Mucosa of descending colon (tissue), 3 donors: ENCODE data around the gene NDRG4. TPM values are rescaled to one million over a fixed set of nuclear protein-coding genes. Genes with fewer than 3 reads are reported as not detected.

Experiments
- ATAC-seq: fragments of 200-7000 bp; cut with Tn5 transposase; one replicate; pipeline ENCODE4 v1.9.1; 2020; ENCODE audit warnings: mild to moderate bottlenecking, moderate library complexity
- DNase-seq, 3 donors: peaks; one replicate each; pipeline ENCODE4 v3.0.0-alpha.2; 2020
- H3K36me3 ChIP-seq: fragments of 200-600 bp; one replicate; pipeline ENCODE4 v1.8.0; 2021; ENCODE audit warnings: low read depth, mild to moderate bottlenecking
- H3K4me1 ChIP-seq: fragments of 200-600 bp; one replicate; pipeline ENCODE4 v1.8.0; 2021; ENCODE audit warnings: low read depth, mild to moderate bottlenecking
- H3K4me3 ChIP-seq: fragments of 200-600 bp; one replicate; pipeline ENCODE4 v1.8.0; 2021; ENCODE audit warnings: mild to moderate bottlenecking
- H3K9me3 ChIP-seq: fragments of 200-600 bp; one replicate; pipeline ENCODE4 v1.8.0; 2021; ENCODE audit warnings: mild to moderate bottlenecking
- intact Hi-C, 2 donors: fragments of 100-400 bp; cut with DNase I in 1 of 2; cut with micrococcal nuclease in 1 of 2; formaldehyde crosslinking; loops; one replicate each; pipeline versions ENCODE4 v1.11.0 to v1.11.1; 2022; cut with DNase I, micrococcal nuclease
- total RNA-seq, 3 donors: library from RNA; stranded (reverse); fragmentation: NEBNext Ultra II Directional in 2 of 3; extraction: Animal tissue kit (Norgen Biotek cat#: 25700) in 2 of 3; gene quantifications; one replicate each; pipeline versions ENCODE4 v1.2.1 to v1.2.4, GENCODE V29; 2021 to 2023
- TF ChIP-seq, protein P1 (sequence below): fragments of 200-600 bp; IDR thresholded peaks from one replicate; pipeline ENCODE4 v1.8.0; 2022; ENCODE audit warnings: antibody characterized with exemption, mild to moderate bottlenecking
- donor health status: DM: no; HTN: no; CAD: no; lungs with moderate emphysema.
- donor health status: DM: no; HTN: no; CAD: no.
- donor health status: DM: no; HTN: yes; CAD: no.

NDRG4 gene
- total RNA-seq, 3 donors from 2014 or later, result 3.0 to 15.8 (median 3.6) TPM

DNA sequence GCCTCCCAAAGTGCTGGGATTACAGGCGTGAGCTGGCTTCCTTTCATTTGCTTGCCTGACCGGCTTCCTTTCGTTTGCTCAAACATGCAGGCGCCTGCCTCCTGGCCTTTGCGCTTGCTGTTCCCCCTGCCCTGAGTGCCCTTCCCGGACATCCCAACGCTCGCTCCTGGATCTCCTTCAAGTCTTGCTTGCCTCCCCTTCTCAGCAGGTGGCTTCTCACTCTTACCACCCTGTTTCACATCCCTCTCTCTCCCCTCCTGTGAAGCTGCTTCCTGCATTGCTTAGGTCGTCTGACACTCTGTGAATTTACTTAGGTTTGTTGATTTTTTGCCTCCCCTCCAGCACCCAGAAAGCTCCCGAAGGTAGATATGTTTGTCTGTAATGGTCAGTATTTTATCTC, 25.6 kb upstream of the NDRG4 start:
- Histone ChIP-seq H3K4me3 (no peak overlapping the region), H3K4me1 (no peaks in the 10 kb centered on the region), H3K36me3 (no peaks in the 10 kb centered on the region), H3K9me3 (no peaks in the 10 kb centered on the region)
- intact Hi-C loops, result no loop called here
- ATAC-seq (no peak), DNase-seq (no peak)
- TF ChIP-seq, protein P1, sequence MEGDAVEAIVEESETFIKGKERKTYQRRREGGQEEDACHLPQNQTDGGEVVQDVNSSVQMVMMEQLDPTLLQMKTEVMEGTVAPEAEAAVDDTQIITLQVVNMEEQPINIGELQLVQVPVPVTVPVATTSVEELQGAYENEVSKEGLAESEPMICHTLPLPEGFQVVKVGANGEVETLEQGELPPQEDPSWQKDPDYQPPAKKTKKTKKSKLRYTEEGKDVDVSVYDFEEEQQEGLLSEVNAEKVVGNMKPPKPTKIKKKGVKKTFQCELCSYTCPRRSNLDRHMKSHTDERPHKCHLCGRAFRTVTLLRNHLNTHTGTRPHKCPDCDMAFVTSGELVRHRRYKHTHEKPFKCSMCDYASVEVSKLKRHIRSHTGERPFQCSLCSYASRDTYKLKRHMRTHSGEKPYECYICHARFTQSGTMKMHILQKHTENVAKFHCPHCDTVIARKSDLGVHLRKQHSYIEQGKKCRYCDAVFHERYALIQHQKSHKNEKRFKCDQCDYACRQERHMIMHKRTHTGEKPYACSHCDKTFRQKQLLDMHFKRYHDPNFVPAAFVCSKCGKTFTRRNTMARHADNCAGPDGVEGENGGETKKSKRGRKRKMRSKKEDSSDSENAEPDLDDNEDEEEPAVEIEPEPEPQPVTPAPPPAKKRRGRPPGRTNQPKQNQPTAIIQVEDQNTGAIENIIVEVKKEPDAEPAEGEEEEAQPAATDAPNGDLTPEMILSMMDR, result no peak

DNA sequence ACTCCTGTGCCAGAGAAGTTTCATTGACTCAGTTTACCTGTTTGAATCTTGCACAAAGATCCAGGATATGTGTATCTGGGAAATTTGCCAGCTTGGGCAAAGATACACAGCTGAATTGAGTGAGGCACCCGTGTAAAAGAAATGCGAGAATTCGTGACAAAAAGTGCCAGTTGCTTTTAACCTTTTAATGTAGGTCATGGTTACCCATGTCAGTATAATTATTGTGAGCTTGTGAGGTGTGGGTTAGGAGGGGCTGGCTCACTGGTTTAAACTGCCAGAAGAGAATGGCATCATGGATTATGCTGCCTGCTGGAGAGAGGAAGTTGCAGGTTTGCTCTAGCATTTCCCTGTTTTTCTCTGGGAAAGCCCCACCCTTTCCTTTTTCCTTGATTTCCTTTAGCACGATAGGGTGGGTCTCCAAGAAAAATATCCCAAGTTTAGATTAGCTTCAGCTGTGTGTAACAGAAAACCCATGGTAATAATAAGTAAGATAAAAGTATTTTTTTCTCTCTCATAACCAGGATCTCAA, 24.8 kb upstream of the NDRG4 start:
- no peaks in the 10 kb centered on the region for H3K4me1 ChIP-seq
- ATAC-seq, result no peak
- no peak overlapping the region for H3K4me3 ChIP-seq
- TF ChIP-seq, protein P1, result no peak
- H3K9me3 ChIP-seq, result no peaks in the 10 kb centered on the region
- no peaks in the 10 kb centered on the region for H3K36me3 ChIP-seq
- intact Hi-C loops, result no loop called here
- DNase-seq, result no peak

DNA sequence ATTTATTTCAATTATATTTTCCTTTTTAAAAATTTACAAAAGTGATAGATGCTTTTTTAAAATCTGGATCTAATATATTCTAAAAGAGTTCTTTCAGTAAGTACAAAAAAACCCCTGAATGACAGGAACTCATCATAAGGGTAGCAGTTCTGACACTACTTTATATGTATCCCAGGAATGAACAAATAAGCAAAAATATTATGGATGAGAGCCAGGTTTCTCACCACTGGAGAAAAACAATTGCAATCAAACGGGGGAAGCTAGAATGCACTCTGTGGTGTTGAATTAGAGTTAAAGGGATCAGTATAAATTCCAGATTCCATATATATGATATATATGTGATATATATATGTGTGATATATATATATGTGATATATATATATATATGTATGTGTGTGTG, 23.2 kb upstream of the NDRG4 start:
- ATAC-seq, result no peak

DNA sequence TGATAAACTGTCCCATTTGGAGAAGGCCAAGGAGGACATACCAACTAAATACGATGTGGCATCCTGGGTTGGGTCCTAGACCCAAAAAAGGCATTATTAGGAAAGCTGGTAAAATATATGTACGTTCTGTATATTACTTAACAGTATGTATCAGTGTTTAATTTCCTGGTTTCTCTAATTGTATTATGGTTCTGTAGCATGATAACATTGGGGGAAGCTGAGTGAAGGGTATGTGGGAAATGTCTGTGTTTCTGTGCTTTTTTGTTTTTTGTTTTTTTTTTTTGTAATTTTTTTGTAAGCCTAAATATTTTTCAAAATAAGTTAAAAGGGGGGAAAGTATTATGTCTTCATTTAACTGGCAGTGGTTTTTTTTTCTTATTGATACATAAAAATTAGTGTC, 21.5 kb upstream of the NDRG4 start:
- DNase-seq, result no peak
- Histone ChIP-seq H3K4me1 (no peaks in the 10 kb centered on the region), H3K4me3 (no peak overlapping the region), H3K36me3 (no peaks in the 10 kb centered on the region), H3K9me3 (no peaks in the 10 kb centered on the region)
- ATAC-seq, result no peak
- intact Hi-C loops, result no loop called here
- TF ChIP-seq, protein P1, result no peak

More for the DNA sequence above, 23.2 kb upstream of the NDRG4 start:
- Histone ChIP-seq H3K9me3 (no peaks in the 10 kb centered on the region), H3K4me1 (no peaks in the 10 kb centered on the region), H3K36me3 (no peaks in the 10 kb centered on the region), H3K4me3 (no peak overlapping the region)
- TF ChIP-seq, protein P1, result no peak
- intact Hi-C loops, result no loop called here
- DNase-seq, result no peak

DNA sequence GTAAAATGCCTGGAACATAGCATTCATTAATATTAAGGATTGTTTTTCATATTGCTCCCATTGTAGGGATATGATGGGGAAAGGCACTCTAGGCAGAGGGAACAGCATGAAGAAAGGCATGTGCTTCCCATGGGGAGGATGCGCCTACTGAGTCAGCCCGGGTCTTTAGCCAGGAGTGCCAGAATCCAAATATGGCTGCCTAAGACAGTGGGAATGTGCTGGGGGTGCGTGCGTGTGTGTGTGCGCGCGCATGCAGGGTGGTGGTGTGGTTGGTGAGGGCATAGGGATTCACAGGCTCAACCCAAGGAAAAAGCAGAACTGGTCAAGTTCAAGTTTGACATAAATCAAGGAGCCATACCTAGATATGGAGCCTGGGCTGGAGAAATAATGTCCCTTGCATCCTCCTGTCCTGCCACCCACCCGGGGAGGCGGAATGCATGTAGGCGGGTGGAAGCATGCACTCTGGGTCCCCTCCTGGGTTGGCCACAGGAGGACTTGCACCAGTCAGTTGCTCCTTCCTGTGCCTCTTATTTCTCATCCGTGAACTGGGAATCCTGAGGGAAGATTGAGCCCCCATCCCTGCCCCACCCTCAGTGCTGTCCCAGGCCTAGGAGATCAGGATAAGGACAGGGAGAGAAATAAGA, 18.6 kb upstream of the NDRG4 start:
- no peaks in the 10 kb centered on the region for H3K4me1 ChIP-seq
- DNase-seq, result no peak
- intact Hi-C loops, result no loop called here
- no peak for ATAC-seq
- no peaks in the 10 kb centered on the region for H3K36me3 ChIP-seq
- TF ChIP-seq, protein P1, result no peak
- no peaks in the 10 kb centered on the region for H3K9me3 ChIP-seq
- no peak overlapping the region for H3K4me3 ChIP-seq

DNA sequence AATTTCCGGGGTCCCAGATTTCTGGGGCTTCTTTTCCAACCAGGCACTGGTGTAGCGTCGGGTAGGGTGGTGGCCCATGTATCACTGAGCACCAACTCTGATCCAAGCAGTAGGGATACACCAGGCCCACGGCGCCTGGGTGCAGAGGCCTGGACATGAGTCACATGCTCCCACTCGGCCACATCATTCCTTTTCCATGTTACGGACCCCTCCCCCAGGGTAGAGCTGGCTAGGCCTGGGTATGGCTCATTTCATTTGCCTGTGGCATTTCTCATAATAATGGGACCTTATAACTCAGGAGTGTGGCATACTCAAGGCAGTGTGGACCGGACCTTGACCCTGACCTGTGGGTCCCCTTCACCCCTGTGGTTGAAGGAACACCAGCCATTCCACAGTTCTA, 18.0 kb upstream of the NDRG4 start:
- Histone ChIP-seq H3K4me1 (no peaks in the 10 kb centered on the region), H3K4me3 (no peak overlapping the region), H3K36me3 (no peaks in the 10 kb centered on the region), H3K9me3 (no peaks in the 10 kb centered on the region)
- TF ChIP-seq, protein P1, result no peak
- intact Hi-C loops, result no loop called here
- ATAC-seq (no peak), DNase-seq (no peak)
